Measurements from ENCODE around the gene RSPH6A.

RSPH6A gene

GRCh38 chr19:45767881-45768654 lies 47.0 kb downstream of the RSPH6A start:
- Mint-ChIP-seq H3K36me3 (ENCODE audit: insufficient read depth) (peaks cover 22% of the 10 kb centered on the region), H3K27me3 (peaks cover 5 to 32% of the 10 kb centered on the region in 2 donors), H3K4me3 (peak overlapping the region; percentile 74 to 86), H3K9me3 (no peaks in the 10 kb centered on the region), H3K27ac (no peak overlapping the region), H3K4me1 (ENCODE audit: low read depth in 2 of 2) (peaks cover 14 to 24% of the 10 kb centered on the region in 2 donors)
- DNase-seq (peak in 1 of 3 experiments; percentile 24), ATAC-seq (replicated peaks) (no peak)

GRCh38 chr19:45767410-45767880 lies 47.7 kb downstream of the RSPH6A start:
- Mint-ChIP-seq H3K36me3 (ENCODE audit: insufficient read depth) (peaks cover 21% of the 10 kb centered on the region), H3K4me3 (peak overlapping the region; percentile 65 to 74), H3K4me1 (ENCODE audit: low read depth in 2 of 2) (peaks cover 14 to 24% of the 10 kb centered on the region in 2 donors), H3K27me3 (peaks cover 5 to 34% of the 10 kb centered on the region in 2 donors), H3K9me3 (no peaks in the 10 kb centered on the region), H3K27ac (no peak overlapping the region)
- no peak for ATAC-seq (replicated peaks)
- DNase-seq, result no peak

- Mint-ChIP-seq H3K27me3 (peaks cover 5 to 39% of the 10 kb centered on the region in 2 donors), H3K36me3 (ENCODE audit: insufficient read depth) (peaks cover 21% of the 10 kb centered on the region), H3K27ac (no peak overlapping the region), H3K4me3 (peak overlapping the region; percentile 65 to 74), H3K4me1 (ENCODE audit: low read depth in 2 of 2) (peaks cover 14 to 20% of the 10 kb centered on the region in 2 donors), H3K9me3 (no peaks in the 10 kb centered on the region)
- ATAC-seq (replicated peaks) (no peak), DNase-seq (no peak)
These were observed 48.2 kb downstream of the RSPH6A start for GRCh38 chr19:45766869-45767346.

- H3K27me3 Mint-ChIP-seq, result peaks cover 5 to 42% of the 10 kb centered on the region in 2 donors
- no peak overlapping the region for H3K27ac Mint-ChIP-seq
- no peak for DNase-seq
- no peak for ATAC-seq (replicated peaks)
- no peaks in the 10 kb centered on the region for H3K9me3 Mint-ChIP-seq
- H3K4me1 Mint-ChIP-seq (ENCODE audit: low read depth in 2 of 2), result peaks cover 14 to 20% of the 10 kb centered on the region in 2 donors
- peaks cover 21% of the 10 kb centered on the region for H3K36me3 Mint-ChIP-seq (ENCODE audit: insufficient read depth)
- H3K4me3 Mint-ChIP-seq, result no peak overlapping the region
These were observed 48.7 kb downstream of the RSPH6A start for GRCh38 chr19:45766296-45766868.

GRCh38 chr19:45765702-45766295 lies 49.3 kb downstream of the RSPH6A start:
- Mint-ChIP-seq H3K27ac (no peak overlapping the region), H3K9me3 (no peaks in the 10 kb centered on the region), H3K36me3 (ENCODE audit: insufficient read depth) (peaks cover 16% of the 10 kb centered on the region), H3K4me3 (no peak overlapping the region), H3K4me1 (ENCODE audit: low read depth in 2 of 2) (peaks cover 10 to 14% of the 10 kb centered on the region in 2 donors), H3K27me3 (peaks cover 5 to 42% of the 10 kb centered on the region in 2 donors)
- no peak for ATAC-seq (replicated peaks)
- no peak for DNase-seq

- no peak overlapping the region for H3K27ac Mint-ChIP-seq
- peaks cover 13% of the 10 kb centered on the region for H3K36me3 Mint-ChIP-seq (ENCODE audit: insufficient read depth)
- peaks cover 5 to 42% of the 10 kb centered on the region in 2 donors for H3K27me3 Mint-ChIP-seq
- no peak overlapping the region for H3K4me3 Mint-ChIP-seq
- no peak for DNase-seq
- no peak for ATAC-seq (replicated peaks)
- H3K9me3 Mint-ChIP-seq, result no peaks in the 10 kb centered on the region
- peaks cover 8% of the 10 kb centered on the region in 2 donors for H3K4me1 Mint-ChIP-seq (ENCODE audit: low read depth in 2 of 2)
These were observed 50.0 kb downstream of the RSPH6A start for GRCh38 chr19:45764945-45765701.

- peaks cover 5 to 47% of the 10 kb centered on the region in 2 donors for H3K27me3 Mint-ChIP-seq
- DNase-seq, result no peak
- H3K4me1 Mint-ChIP-seq (ENCODE audit: low read depth in 2 of 2), result peaks cover 3 to 4% of the 10 kb centered on the region in 2 donors
- no peak for ATAC-seq (replicated peaks)
- no peak overlapping the region for H3K4me3 Mint-ChIP-seq
- no peak overlapping the region for H3K27ac Mint-ChIP-seq
- H3K36me3 Mint-ChIP-seq (ENCODE audit: insufficient read depth), result peaks cover 9% of the 10 kb centered on the region
- no peaks in the 10 kb centered on the region for H3K9me3 Mint-ChIP-seq
These were observed 50.6 kb downstream of the RSPH6A start for GRCh38 chr19:45764475-45764874.

GRCh38 chr19:45763691-45764294 lies 51.3 kb downstream of the RSPH6A start:
- ATAC-seq (replicated peaks) (no peak), DNase-seq (no peak)
- Mint-ChIP-seq H3K4me1 (ENCODE audit: low read depth in 2 of 2) (peaks cover under 1 to 3% of the 10 kb centered on the region in 2 donors), H3K27me3 (peaks cover 5 to 53% of the 10 kb centered on the region in 2 donors), H3K36me3 (ENCODE audit: insufficient read depth) (peaks cover 4% of the 10 kb centered on the region), H3K27ac (no peak overlapping the region), H3K9me3 (no peaks in the 10 kb centered on the region), H3K4me3 (no peak overlapping the region)

GRCh38 chr19:45762870-45763631 lies 52.1 kb downstream of the RSPH6A start:
- Mint-ChIP-seq H3K27ac (no peak overlapping the region), H3K27me3 (peaks cover 5 to 53% of the 10 kb centered on the region in 2 donors), H3K9me3 (no peaks in the 10 kb centered on the region), H3K36me3 (ENCODE audit: insufficient read depth) (peaks cover 4% of the 10 kb centered on the region), H3K4me1 (ENCODE audit: low read depth in 2 of 2) (peaks cover 0 to 3% of the 10 kb centered on the region in 2 donors), H3K4me3 (no peak overlapping the region)
- no peak for ATAC-seq (replicated peaks)
- DNase-seq, result no peak

GRCh38 chr19:45761714-45762113 lies 53.4 kb downstream of the RSPH6A start:
- Mint-ChIP-seq H3K4me1 (ENCODE audit: low read depth in 2 of 2) (no peaks in the 10 kb centered on the region), H3K27ac (no peak overlapping the region), H3K36me3 (ENCODE audit: insufficient read depth) (no peaks in the 10 kb centered on the region), H3K27me3 (peaks cover 5 to 44% of the 10 kb centered on the region in 2 donors), H3K4me3 (no peak overlapping the region), H3K9me3 (no peaks in the 10 kb centered on the region)
- no peak for ATAC-seq (replicated peaks)
- no peak for DNase-seq

- Mint-ChIP-seq H3K27ac (no peak overlapping the region), H3K27me3 (peaks cover 0 to 21% of the 10 kb centered on the region in 2 donors), H3K4me3 (no peak overlapping the region), H3K4me1 (ENCODE audit: low read depth in 2 of 2) (no peaks in the 10 kb centered on the region), H3K36me3 (ENCODE audit: insufficient read depth) (no peaks in the 10 kb centered on the region), H3K9me3 (no peaks in the 10 kb centered on the region)
- no peak for DNase-seq
- no peak for ATAC-seq (replicated peaks)
These were observed 56.2 kb downstream of the RSPH6A start for GRCh38 chr19:45758921-45759320.

- no peak overlapping the region for H3K4me3 Mint-ChIP-seq
- H3K27me3 Mint-ChIP-seq, result peaks cover 0 to 21% of the 10 kb centered on the region in 2 donors
- DNase-seq, result no peak
- H3K9me3 Mint-ChIP-seq, result no peaks in the 10 kb centered on the region
- no peaks in the 10 kb centered on the region for H3K4me1 Mint-ChIP-seq (ENCODE audit: low read depth in 2 of 2)
- no peaks in the 10 kb centered on the region for H3K36me3 Mint-ChIP-seq (ENCODE audit: insufficient read depth)
- H3K27ac Mint-ChIP-seq, result no peak overlapping the region
- ATAC-seq (replicated peaks), result no peak
These were observed 57.4 kb downstream of the RSPH6A start for GRCh38 chr19:45757695-45758094.
